Activated T-helper 17 cell treated with anti-CD3 and anti-CD28 coated beads, Interleukin-2, amount 50 U/mL, for 72 hours (primary cell): ENCODE results near the gene SLX4IP. TPM values are rescaled to one million over a fixed set of nuclear protein-coding genes. Genes with fewer than 3 reads are reported as not detected.
"Not testable (repeated sequence)": the region's sequence is repeated elsewhere in the genome, so short reads cannot be mapped to it uniquely, and the experiment has no call there.

ENCODE experiments used
- ATAC-seq: fragments of 150-1000 bp; cut with Tn5 transposase; replicated peaks from 2 replicates; pipeline ENCODE4 v1.10.0; 2021; ENCODE audit warnings: mild to moderate bottlenecking, moderate library complexity
- H3K27ac Mint-ChIP-seq: one replicate; pipeline ENCODE4 v1.8.0; 2022; ENCODE audit warnings: mixed read lengths
- H3K27me3 Mint-ChIP-seq: one replicate; pipeline ENCODE4 v1.8.0; 2022; ENCODE audit warnings: mixed read lengths
- H3K36me3 Mint-ChIP-seq: one replicate; pipeline ENCODE4 v1.8.0; 2022; ENCODE audit warnings: low read depth, mild to moderate bottlenecking, mixed read lengths
- H3K4me1 Mint-ChIP-seq: one replicate; pipeline ENCODE4 v1.8.0; 2022; ENCODE audit warnings: mixed read lengths
- H3K4me3 Mint-ChIP-seq: one replicate; pipeline ENCODE4 v1.8.0; 2022; ENCODE audit warnings: mild to moderate bottlenecking, mixed read lengths
- H3K9me3 Mint-ChIP-seq: one replicate; pipeline ENCODE4 v1.8.0; 2022; ENCODE audit warnings: mixed read lengths
- total RNA-seq, 2 donors: library from RNA; stranded (reverse); gene quantifications; one replicate each; pipeline ENCODE4 v1.2.3, GENCODE V29; 2022

The SLX4IP gene
- total RNA-seq, 2 donors from 2014 or later = 3.9 to 4.0 TPM

DNA sequence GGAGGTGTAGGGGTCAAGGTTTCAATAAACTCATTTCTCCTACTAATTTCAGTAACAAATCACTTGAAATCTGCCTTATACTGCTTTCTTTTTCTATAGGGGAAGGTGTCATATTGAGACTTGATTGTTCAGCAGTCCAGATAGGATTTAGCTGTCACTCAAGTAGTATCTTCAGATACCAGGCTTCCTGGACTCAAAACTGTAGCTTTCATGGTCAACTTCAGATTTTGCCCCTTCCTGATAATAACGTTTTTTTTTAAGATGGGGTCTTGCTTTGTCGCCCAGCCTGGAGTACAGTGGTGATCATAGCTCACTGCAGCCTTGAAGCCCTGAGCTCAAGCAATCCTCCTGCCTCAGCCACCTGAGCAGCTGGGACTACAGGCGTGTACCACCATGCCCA lies 160.9 kb downstream of the SLX4IP start:
- Mint-ChIP-seq H3K36me3 (peaks cover 23% of the 10 kb centered on the region), H3K27me3 (no peaks in the 10 kb centered on the region), H3K27ac (no peak overlapping the region), H3K9me3 (no peaks in the 10 kb centered on the region), H3K4me1 (peaks cover 14% of the 10 kb centered on the region), H3K4me3 (no peak overlapping the region)
- no peak for ATAC-seq

DNA sequence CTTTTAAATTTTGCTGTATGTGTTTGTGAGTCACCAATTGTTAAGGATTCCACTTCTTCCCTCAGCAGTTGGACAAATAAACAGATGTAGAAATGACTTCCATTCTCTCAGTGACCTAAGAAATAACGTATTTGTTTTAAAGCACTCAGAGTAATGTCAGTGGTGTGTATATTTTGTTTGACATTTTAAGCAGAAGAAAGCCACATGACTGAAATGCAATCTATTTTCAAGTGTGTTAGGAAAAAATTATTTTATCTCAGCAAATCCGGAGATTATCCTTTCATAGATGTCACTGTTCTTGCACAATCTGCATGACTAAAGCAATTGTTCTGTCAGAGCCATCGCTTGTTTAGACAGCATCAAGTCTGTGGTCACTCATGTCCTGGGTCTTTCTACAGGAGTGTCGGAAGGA lies 161.6 kb downstream of the SLX4IP start:
- Mint-ChIP-seq H3K36me3 (peaks cover 30% of the 10 kb centered on the region), H3K27ac (no peak overlapping the region), H3K9me3 (no peaks in the 10 kb centered on the region), H3K27me3 (no peaks in the 10 kb centered on the region), H3K4me1 (peaks cover 14% of the 10 kb centered on the region), H3K4me3 (no peak overlapping the region)
- ATAC-seq = no peak

DNA sequence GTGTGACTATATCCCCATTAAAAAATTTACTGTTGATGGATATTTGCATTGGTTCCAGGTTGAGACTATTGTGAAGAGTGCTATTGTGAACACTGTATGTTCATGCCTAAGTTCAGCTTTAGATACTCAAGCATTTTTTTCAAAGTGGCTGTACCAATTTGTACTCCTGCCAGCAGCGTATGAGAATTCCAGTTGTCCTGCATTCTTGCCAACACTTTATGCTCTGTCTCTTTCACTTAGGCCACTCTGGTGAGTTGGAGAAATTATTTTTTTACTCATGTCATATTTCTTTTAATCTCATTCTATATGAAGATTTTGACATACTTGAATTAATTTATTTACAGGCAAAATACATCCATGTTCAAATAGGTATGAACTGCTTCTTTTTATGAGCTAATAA lies 162.5 kb downstream of the SLX4IP start:
- H3K27ac Mint-ChIP-seq = no peak overlapping the region
- no peak for ATAC-seq
- no peaks in the 10 kb centered on the region for H3K27me3 Mint-ChIP-seq
- H3K9me3 Mint-ChIP-seq = no peaks in the 10 kb centered on the region
- H3K36me3 Mint-ChIP-seq = peaks cover 39% of the 10 kb centered on the region
- H3K4me1 Mint-ChIP-seq = peaks cover 13% of the 10 kb centered on the region
- no peak overlapping the region for H3K4me3 Mint-ChIP-seq

DNA sequence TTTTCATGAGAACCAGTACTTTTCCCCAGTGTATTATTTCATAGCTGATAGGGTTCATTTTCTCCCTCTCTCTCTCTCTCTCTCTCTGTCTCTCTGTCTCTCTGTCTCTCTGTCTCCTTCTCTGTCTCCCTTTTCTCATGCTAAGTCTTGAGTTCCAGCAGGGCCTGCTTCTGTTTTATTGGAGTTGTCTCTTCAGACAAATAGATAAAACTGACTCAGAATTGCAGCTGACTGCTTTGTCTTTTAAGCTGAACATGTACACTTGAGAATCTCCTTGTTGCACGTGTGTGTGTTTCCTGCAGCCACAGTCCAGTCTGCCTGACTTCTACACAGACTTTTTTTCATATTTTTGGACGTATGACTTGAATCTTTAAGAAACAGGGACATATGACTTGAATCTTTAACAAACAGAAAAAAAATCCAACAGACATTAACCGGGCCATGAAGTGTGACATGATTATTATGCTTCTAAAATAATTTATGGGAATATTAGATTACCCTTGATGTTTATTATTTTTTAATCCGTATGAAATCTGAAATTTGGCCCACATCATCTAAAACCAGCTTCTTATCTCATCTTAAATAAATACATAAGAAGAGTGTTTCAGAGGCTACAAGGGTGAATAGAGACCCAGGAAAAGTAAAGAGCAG lies 167.2 kb downstream of the SLX4IP start:
- H3K27me3 Mint-ChIP-seq = no peaks in the 10 kb centered on the region
- peak overlapping the region; percentile 65 for H3K27ac Mint-ChIP-seq
- no peak overlapping the region for H3K4me3 Mint-ChIP-seq
- no peaks in the 10 kb centered on the region for H3K9me3 Mint-ChIP-seq
- H3K36me3 Mint-ChIP-seq = peaks cover 62% of the 10 kb centered on the region
- H3K4me1 Mint-ChIP-seq = peaks cover 19% of the 10 kb centered on the region
- ATAC-seq = no peak

DNA sequence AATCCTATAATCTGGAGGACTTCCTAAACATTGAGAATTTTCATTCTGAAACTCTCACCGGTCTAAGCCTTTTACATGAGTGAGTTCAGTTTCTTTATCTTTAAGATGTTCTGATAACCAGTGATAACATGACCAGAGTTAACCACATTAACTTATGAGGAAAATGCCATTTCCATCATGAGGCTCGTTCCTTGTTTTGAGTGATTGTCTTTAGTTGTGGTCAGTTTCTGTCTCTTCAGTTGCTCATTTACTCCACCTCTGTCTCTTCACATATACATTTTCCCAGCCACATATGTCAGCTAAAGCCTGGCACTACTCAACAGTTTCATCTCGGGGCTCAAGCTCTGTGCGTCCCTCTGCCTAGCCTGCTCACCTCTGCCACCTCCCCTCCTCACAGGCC lies 168.3 kb downstream of the SLX4IP start:
- ATAC-seq = peak; percentile 64
- no peak overlapping the region for H3K4me3 Mint-ChIP-seq
- H3K4me1 Mint-ChIP-seq = peaks cover 19% of the 10 kb centered on the region
- H3K27me3 Mint-ChIP-seq = no peaks in the 10 kb centered on the region
- peaks cover 65% of the 10 kb centered on the region for H3K36me3 Mint-ChIP-seq
- peak overlapping the region; percentile 23 for H3K27ac Mint-ChIP-seq
- H3K9me3 Mint-ChIP-seq = no peaks in the 10 kb centered on the region

DNA sequence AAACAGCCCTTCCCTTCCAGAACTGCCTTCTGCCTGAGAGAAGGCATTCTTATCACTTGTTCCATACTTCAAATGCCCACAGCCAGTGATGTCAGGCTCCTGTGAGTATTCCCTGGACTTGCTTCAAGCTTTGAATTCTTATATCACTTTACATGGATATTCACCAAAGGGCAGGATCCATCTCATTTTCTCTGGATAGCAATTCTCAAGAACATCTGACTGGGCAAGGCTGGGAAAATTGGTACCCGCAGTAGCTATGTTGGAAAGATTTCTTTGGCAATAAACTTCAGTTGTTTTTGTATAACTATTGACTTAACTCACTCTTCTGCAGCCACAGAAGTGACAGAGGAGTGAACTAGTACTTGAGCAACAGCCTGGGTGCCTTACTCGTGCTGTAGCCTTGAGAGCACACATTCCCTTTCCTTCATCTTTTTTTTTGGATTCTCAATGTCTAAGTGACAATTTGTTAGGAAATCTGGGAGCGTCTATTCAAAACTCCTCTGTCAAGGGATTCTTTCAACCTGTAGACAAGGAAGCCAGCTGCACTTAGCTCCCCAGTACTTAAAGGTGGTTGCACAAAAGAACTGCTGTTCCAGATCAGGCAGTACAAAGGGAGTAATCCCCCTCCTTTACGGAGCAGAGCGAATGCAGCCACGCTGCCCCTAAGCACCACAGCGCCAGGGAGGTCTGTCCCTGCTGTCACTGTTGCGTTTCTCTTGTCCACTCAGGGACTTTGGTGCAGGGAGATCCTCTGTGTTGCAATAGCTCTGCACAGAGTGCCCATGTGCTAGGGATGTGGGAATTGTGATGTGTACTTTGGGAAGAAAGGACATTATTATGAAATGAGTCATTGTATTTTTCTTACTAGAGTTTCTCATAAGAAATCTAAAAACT lies 169.1 kb downstream of the SLX4IP start:
- Mint-ChIP-seq H3K9me3 (no peaks in the 10 kb centered on the region), H3K4me3 (no peak overlapping the region), H3K36me3 (peaks cover 57% of the 10 kb centered on the region), H3K4me1 (peaks cover 11% of the 10 kb centered on the region), H3K27me3 (no peaks in the 10 kb centered on the region), H3K27ac (peak overlapping the region; percentile 23)
- no peak for ATAC-seq

DNA sequence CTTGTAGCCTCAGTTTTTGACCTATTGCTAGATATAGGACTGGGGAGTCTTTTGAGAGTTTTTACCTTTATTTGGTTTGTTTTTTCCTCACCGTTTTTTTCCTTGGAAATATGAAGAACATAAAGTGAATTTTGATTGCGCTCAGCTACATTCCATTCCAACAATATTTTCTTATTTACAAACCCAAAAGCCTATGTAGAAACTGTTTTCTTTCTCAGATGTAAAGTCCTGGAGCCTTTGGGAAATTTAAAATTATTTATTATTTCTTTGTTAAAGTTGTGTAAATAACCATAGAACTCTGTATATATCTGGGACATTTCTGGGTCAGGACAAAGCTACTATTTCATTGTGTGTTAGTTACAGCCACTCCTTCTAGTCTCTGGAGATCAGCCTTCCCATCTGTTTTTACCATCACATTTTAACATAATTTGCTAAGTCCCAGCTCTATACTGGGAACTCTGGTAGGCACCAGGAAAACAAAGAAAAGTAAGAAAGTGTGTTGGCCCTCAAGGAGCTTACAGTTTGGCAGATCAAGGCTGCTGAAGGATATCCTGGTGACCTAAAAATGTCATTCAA lies 169.8 kb downstream of the SLX4IP start:
- no peak for ATAC-seq
- peaks cover 54% of the 10 kb centered on the region for H3K36me3 Mint-ChIP-seq
- no peak overlapping the region for H3K27ac Mint-ChIP-seq
- H3K4me1 Mint-ChIP-seq = peaks cover 10% of the 10 kb centered on the region
- H3K27me3 Mint-ChIP-seq = no peaks in the 10 kb centered on the region
- no peaks in the 10 kb centered on the region for H3K9me3 Mint-ChIP-seq
- H3K4me3 Mint-ChIP-seq = no peak overlapping the region

DNA sequence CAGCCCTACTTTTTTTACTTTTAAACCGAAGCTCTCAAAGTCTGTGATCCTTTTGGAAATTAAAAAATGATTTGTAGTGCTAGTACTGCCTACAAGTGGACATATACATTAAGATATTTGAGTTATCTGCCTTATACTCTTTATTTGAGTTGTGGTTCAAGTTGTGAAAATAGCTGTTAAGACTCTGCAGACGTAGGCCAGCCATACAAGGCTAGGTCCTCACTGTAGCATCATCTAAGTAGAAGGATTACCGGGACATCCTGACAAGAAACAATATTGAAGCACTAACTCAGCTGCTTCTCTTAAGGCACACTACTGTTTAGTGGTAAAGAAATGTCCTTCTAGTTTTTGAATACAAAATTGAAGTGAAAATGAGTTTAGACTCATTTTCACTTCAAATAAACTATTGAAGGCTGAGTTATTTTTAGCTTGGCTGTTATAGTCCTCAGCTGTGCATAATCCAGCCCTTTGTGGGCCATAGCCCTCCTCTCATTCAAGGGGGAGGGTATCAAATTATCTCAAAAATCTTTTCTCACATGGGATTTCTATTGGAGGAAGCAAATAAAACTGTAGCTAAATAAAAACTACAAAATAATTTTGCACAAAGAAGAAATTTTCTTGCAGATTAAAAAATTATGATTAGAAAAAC lies 170.6 kb downstream of the SLX4IP start:
- Mint-ChIP-seq H3K27me3 (no peaks in the 10 kb centered on the region), H3K36me3 (peaks cover 47% of the 10 kb centered on the region), H3K27ac (no peak overlapping the region), H3K9me3 (no peaks in the 10 kb centered on the region), H3K4me1 (peaks cover 10% of the 10 kb centered on the region), H3K4me3 (no peak overlapping the region)
- no peak for ATAC-seq

DNA sequence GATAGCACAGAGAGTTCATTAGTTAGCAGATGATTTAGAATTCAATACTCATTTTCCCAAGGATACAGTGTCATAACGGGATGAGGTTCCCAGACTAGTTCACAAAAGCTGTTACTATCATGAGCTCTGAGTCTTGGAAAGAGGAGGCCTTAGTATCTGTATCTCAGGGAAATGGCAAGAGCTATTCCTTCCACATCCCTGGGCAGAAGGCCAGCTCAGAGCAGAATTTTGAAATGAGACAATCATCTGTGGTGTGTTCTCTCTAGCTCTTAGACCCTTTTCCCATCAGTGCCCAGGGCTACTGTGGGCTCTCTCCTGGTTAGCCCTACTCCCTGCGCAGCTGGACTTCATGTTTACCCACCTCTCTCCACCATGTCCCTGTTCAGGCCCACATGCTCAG lies 174.2 kb downstream of the SLX4IP start:
- Mint-ChIP-seq H3K4me1 (no peaks in the 10 kb centered on the region), H3K4me3 (no peak overlapping the region), H3K27ac (no peak overlapping the region), H3K9me3 (no peaks in the 10 kb centered on the region), H3K36me3 (peaks cover 22% of the 10 kb centered on the region), H3K27me3 (no peaks in the 10 kb centered on the region)
- ATAC-seq = no peak

DNA sequence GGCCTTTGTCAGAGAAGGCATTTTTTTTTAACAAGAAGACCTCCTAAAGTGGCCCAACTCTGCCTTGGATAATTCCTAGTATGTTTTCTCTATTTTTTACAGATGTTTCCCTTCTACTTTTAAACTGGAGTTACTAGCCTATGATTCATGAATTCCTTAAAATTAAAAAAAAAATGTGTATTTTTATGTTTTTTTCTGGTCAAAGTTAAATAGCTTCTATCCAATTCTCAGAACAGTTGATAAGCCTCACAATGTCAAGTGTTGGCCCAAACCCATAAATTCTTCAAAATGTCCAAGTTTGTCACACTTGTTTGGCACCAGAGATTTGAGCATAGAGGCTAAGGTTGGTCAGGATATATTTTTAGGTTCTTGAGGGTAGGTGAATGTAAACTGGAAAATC lies 174.7 kb downstream of the SLX4IP start:
- Mint-ChIP-seq H3K27me3 (no peaks in the 10 kb centered on the region), H3K36me3 (peaks cover 19% of the 10 kb centered on the region), H3K9me3 (no peaks in the 10 kb centered on the region), H3K4me3 (no peak overlapping the region), H3K4me1 (no peaks in the 10 kb centered on the region), H3K27ac (no peak overlapping the region)
- ATAC-seq = no peak

DNA sequence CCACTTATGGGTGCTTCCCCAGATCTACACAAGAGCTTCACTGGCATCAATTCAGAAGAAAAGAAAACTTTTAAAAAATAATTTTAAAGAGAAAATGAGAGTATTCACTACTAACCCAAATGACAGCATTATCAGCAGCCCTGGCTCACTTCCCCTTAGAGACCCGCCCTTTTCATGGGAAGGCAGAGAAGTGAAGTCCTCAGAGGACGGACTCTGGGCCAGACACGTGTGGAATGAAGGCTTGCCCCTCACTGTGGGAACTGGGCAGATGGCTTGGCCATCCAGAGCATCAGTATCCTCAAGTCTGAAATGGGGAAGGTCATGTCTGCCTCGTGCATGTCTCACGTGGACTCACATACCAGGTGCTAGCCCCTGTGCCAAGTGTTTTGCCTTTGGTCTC lies 175.1 kb downstream of the SLX4IP start:
- H3K27ac Mint-ChIP-seq = no peak overlapping the region
- H3K36me3 Mint-ChIP-seq = peaks cover 22% of the 10 kb centered on the region
- no peaks in the 10 kb centered on the region for H3K27me3 Mint-ChIP-seq
- no peaks in the 10 kb centered on the region for H3K4me1 Mint-ChIP-seq
- ATAC-seq = no peak
- no peaks in the 10 kb centered on the region for H3K9me3 Mint-ChIP-seq
- no peak overlapping the region for H3K4me3 Mint-ChIP-seq

DNA sequence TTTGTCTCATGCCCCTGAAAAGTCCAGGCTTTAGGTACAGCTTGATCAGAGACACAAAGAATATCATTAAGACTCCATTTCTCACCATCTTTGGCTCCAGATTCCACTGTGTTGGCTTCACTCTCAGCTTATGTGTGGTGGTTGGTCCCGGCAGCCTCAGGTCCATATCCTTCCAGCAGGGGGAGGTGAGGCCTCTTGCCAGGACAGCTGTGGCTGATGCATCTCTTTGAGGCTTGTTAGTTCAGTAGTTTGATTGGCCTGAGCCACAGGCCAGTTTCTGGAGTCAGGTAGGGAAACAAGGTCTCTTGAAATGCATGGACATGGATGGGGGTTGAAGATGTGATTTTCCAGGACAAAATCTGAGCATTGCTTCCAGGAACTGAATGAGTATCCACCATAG lies 176.3 kb downstream of the SLX4IP start:
- Mint-ChIP-seq H3K9me3 (no peaks in the 10 kb centered on the region), H3K27me3 (no peaks in the 10 kb centered on the region), H3K4me1 (no peaks in the 10 kb centered on the region), H3K27ac (no peak overlapping the region), H3K4me3 (no peak overlapping the region), H3K36me3 (peaks cover 25% of the 10 kb centered on the region)
- ATAC-seq = no peak

DNA sequence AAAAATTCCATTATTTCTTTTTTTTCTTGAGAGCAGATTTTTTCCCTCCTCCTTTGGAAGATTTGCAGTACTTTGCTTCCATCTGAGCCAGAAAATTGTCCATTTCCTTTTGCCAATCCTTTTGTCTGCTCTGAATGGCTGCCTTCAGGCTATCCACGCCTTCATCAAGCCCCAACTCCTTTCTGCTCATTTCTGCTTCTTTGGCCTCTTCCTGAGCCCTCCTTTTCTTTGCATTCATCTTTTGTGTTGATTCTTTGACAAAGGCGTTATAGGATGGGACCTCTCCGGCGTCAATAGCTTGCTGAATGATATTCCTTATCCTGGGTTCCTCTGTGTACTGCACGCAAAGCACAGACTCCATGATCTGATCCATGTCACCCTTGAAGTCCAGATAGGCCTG lies 178.3 kb downstream of the SLX4IP start:
- H3K27me3 Mint-ChIP-seq, H3K27ac Mint-ChIP-seq, H3K4me3 Mint-ChIP-seq, H3K9me3 Mint-ChIP-seq, H3K4me1 Mint-ChIP-seq, ATAC-seq: not testable (repeated sequence)
- H3K36me3 Mint-ChIP-seq = peaks cover 15% of the 10 kb centered on the region

DNA sequence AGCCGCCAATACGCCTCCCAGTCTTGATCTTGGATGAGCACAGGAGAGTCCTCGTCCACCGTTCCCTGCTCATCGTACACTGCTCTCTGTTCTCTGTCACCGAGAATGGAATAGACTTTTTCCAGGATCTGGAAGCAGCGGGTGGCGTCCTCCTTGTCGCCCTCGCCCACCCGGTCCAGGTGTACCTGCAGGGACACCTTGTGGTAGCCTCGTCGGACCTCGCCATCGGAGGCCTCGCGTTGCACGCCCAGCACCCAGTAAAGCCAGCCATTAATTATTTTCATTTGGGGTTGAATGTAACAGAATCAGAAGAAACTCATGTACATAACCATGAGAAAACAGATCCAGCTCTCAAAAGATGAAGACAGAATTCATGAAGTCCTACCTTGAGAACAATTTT lies 178.8 kb downstream of the SLX4IP start:
- no peaks in the 10 kb centered on the region for H3K27me3 Mint-ChIP-seq
- H3K9me3 Mint-ChIP-seq = no peaks in the 10 kb centered on the region
- H3K36me3 Mint-ChIP-seq = peaks cover 15% of the 10 kb centered on the region
- no peak overlapping the region for H3K4me3 Mint-ChIP-seq
- no peak overlapping the region for H3K27ac Mint-ChIP-seq
- H3K4me1 Mint-ChIP-seq = no peaks in the 10 kb centered on the region
- no peak for ATAC-seq
